WTC11 (cell line): Measurements from ENCODE around the gene BRS3.

Experiments used
- USF2 ChIP-seq: sonication (generic); formaldehyde crosslinking; IDR thresholded peaks from 2 replicates; pipeline ENCODE4 v1.8.1; 2023; ENCODE audit warnings: mild to moderate bottlenecking, missing genetic modification reagents, moderate library complexity
- TF ChIP-seq, protein P1 (sequence below): fragments of 200-600 bp; IDR thresholded peaks from 2 replicates; pipeline ENCODE4 v1.8.0; 2022; ENCODE audit warnings: antibody characterized with exemption

DNA sequence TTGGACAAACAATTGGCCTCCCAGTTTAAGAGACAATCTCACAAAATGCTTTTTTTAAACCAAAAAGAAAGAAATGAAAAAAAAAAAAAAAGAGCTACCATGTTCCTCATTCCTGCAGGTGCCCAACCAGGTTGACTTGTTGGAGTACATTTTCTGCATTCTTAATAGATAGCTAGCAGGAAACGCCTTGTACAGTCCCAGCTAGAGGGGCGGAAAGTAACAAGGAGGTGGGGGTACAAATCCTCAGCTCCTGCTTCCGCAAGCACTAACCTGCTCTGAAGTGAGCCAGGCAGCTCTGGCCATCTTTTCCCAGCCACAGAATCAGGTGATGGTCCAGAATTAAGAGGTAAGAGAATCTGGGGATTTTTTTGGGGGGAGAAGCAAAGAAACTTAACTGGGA lies 44.2 kb downstream of the BRS3 start, which contains the start of gene VGLL1:
- TF ChIP-seq USF2 (CRISPR knock-in tag): no peak
- TF ChIP-seq, protein P1, sequence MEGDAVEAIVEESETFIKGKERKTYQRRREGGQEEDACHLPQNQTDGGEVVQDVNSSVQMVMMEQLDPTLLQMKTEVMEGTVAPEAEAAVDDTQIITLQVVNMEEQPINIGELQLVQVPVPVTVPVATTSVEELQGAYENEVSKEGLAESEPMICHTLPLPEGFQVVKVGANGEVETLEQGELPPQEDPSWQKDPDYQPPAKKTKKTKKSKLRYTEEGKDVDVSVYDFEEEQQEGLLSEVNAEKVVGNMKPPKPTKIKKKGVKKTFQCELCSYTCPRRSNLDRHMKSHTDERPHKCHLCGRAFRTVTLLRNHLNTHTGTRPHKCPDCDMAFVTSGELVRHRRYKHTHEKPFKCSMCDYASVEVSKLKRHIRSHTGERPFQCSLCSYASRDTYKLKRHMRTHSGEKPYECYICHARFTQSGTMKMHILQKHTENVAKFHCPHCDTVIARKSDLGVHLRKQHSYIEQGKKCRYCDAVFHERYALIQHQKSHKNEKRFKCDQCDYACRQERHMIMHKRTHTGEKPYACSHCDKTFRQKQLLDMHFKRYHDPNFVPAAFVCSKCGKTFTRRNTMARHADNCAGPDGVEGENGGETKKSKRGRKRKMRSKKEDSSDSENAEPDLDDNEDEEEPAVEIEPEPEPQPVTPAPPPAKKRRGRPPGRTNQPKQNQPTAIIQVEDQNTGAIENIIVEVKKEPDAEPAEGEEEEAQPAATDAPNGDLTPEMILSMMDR: no peak
